Measurements from ENCODE around the gene SNX25. TPM values are rescaled to one million over a fixed set of nuclear protein-coding genes. Genes with fewer than 3 reads are reported as not detected.

SNX25 gene
- total and polyA plus RNA-seq, 2 donors (not counting 1 experiment from before 2014, with no cell fraction given), result 12.0 to 77.6 TPM

DNA sequence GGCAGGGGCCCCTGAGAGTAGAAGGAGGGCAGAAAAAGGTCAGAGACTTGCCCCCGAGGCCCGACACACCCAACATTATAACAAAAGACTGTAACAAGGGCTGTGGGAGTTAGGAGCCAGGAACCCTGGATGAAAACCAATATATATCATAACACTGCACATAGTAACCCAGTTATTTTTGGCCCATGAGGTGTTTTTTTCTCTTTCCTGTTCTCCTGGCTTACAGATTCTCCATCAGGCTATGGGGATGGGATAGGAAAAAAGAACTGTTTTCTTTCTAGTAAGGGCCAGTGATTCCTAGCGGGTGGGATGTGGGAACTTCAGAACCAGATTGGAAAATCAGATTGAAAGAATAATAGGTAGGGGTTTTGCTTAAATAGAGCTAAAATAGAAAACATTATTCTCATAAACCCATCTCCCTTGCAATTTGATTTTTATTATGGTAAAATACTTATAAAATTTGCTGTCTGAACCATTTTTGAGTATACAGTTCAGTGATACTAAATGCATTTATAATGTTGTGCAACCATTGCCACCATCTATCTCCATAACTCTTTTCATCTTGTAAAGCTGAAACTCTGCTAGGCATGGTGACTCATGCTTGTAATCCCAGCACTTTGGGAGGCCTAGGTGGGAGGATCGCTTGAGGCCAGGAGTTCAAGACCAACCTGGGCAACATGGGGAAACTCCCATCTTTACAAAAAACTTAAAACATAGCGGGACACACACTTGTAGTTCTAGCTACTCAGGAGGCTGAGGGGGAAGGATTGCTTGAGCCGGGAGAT, 33.5 kb downstream of the SNX25 start:
- no peaks in the 10 kb centered on the region for H3K27me3 ChIP-seq (replicated peaks in 1 of 4; ENCODE audit: control extremely low read depth in 1 of 4, control insufficient read depth in 3 of 4, insufficient read depth in 4 of 4, low read length in 3 of 4)
- CTCF ChIA-PET, result interaction anchor here (0.6 kb wide), 1 partner anchor 51 kb away, joined by 4 read pairs; no protein-coding TSS in a partner anchor
- no peak overlapping the region for H3K9ac ChIP-seq (ENCODE audit: low read length)
- no peak for DNase-seq
- no peak overlapping the region for H2AFZ ChIP-seq (ENCODE audit: insufficient read depth, low read depth, low read length, poor library complexity, severe bottlenecking)
- no peak overlapping the region for H3K4me2 ChIP-seq (replicated peaks; ENCODE audit: low read depth, low read length, poor library complexity, severe bottlenecking)
- peak overlapping the region; percentile 26 for H3K27ac Mint-ChIP-seq
- H3K36me3 ChIP-seq (replicated peaks in 1 of 2; ENCODE audit: control extremely low read depth in 1 of 2, control insufficient read depth in 1 of 2, extremely low read depth in 1 of 2, insufficient read depth in 2 of 2, low read length in 1 of 2), result no peaks in the 10 kb centered on the region
- WGBS (ENCODE audit: insufficient coverage), result no CpG with 5 or more reads among the region's 6 CpGs
- POLR2A ChIA-PET, result no interaction called here
- H3K9me3 Mint-ChIP-seq (ENCODE audit: insufficient read depth), result no peaks in the 10 kb centered on the region
- no peak overlapping the region for H3K4me3 ChIP-seq (ENCODE audit: control extremely low read depth in 1 of 5, extremely low read depth in 1 of 5, insufficient read depth in 1 of 5, low read depth in 2 of 5, low read length in 4 of 5)
- H3K4me1 ChIP-seq (ENCODE audit: control insufficient read depth in 2 of 2, insufficient read depth in 2 of 2, low read length in 2 of 2), result peaks cover 0 to 5% of the 10 kb centered on the region in 2 donors
- peaks cover 44% of the 10 kb centered on the region for H4K20me1 ChIP-seq (ENCODE audit: control insufficient read depth, insufficient read depth, low read length, poor library complexity, severe bottlenecking)
- TF ChIP-seq EZH2 (IDR thresholded peaks at IDR 0.05; ENCODE audit: borderline replicate concordance, insufficient read depth, low read depth, low read length, poor library complexity, severe bottlenecking), result no peak
- TF ChIP-seq, protein P1, sequence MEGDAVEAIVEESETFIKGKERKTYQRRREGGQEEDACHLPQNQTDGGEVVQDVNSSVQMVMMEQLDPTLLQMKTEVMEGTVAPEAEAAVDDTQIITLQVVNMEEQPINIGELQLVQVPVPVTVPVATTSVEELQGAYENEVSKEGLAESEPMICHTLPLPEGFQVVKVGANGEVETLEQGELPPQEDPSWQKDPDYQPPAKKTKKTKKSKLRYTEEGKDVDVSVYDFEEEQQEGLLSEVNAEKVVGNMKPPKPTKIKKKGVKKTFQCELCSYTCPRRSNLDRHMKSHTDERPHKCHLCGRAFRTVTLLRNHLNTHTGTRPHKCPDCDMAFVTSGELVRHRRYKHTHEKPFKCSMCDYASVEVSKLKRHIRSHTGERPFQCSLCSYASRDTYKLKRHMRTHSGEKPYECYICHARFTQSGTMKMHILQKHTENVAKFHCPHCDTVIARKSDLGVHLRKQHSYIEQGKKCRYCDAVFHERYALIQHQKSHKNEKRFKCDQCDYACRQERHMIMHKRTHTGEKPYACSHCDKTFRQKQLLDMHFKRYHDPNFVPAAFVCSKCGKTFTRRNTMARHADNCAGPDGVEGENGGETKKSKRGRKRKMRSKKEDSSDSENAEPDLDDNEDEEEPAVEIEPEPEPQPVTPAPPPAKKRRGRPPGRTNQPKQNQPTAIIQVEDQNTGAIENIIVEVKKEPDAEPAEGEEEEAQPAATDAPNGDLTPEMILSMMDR (IDR thresholded peaks at IDR 0.05), result no peak
- peaks cover 0 to 2% (median 0%) of the 10 kb centered on the region in 3 donors for H3K9me3 ChIP-seq (ENCODE audit: control extremely low read depth in 1 of 3, control insufficient read depth in 2 of 3, insufficient read depth in 1 of 3, low read length in 2 of 3)
- H3K4me1 Mint-ChIP-seq, result peaks cover 31% of the 10 kb centered on the region
- no peaks in the 10 kb centered on the region for H3K27me3 Mint-ChIP-seq
- H3K79me2 ChIP-seq (ENCODE audit: control insufficient read depth, insufficient read depth, low read length), result peaks cover 76% of the 10 kb centered on the region
- H3K4me3 Mint-ChIP-seq, result no peak overlapping the region
- ATAC-seq (ENCODE audit: low read depth), result no peak
- H3K27ac ChIP-seq (ENCODE audit: low read length in 2 of 2), result peak overlapping the region in 1 of 2 donors; percentile 13
- intact Hi-C loops (cut with micrococcal nuclease), result no loop called here

DNA sequence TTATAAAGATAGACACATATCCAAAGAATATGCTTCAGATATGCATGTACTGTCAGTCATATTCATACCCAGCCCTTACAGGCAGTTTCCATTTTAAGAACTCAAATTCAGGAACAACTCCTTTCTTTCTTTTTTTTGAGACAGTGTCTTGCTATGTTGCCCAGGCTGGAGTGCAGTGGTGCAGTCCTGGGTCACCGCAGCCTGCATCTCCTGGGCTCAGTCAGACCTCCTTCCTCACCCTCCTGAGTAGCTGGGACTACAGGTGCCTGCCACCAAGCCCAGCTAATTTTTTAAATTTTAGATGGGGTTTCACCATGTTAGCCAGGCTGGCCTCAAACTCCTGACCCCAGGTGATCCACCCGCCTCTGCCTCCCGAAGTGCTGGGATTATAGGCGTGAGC, 34.5 kb downstream of the SNX25 start:
- H3K36me3 ChIP-seq (replicated peaks in 1 of 2; ENCODE audit: control extremely low read depth in 1 of 2, control insufficient read depth in 1 of 2, extremely low read depth in 1 of 2, insufficient read depth in 2 of 2, low read length in 1 of 2), result no peaks in the 10 kb centered on the region
- H2AFZ ChIP-seq (ENCODE audit: insufficient read depth, low read depth, low read length, poor library complexity, severe bottlenecking), result no peak overlapping the region
- H3K27ac ChIP-seq (ENCODE audit: low read length in 2 of 2), result no peak overlapping the region
- H3K9me3 Mint-ChIP-seq (ENCODE audit: insufficient read depth), result no peaks in the 10 kb centered on the region
- no peak overlapping the region for H3K4me2 ChIP-seq (replicated peaks; ENCODE audit: low read depth, low read length, poor library complexity, severe bottlenecking)
- no peak overlapping the region for H3K9ac ChIP-seq (ENCODE audit: low read length)
- peaks cover 0 to 5% of the 10 kb centered on the region in 2 donors for H3K4me1 ChIP-seq (ENCODE audit: control insufficient read depth in 2 of 2, insufficient read depth in 2 of 2, low read length in 2 of 2)
- TF ChIP-seq, protein P1 (IDR thresholded peaks at IDR 0.05), result no peak
- no peak for TF ChIP-seq EZH2 (IDR thresholded peaks at IDR 0.05; ENCODE audit: borderline replicate concordance, insufficient read depth, low read depth, low read length, poor library complexity, severe bottlenecking)
- no peak overlapping the region for H3K4me3 ChIP-seq (ENCODE audit: control extremely low read depth in 1 of 5, extremely low read depth in 1 of 5, insufficient read depth in 1 of 5, low read depth in 2 of 5, low read length in 4 of 5)
- no peaks in the 10 kb centered on the region for H3K9me3 ChIP-seq (ENCODE audit: control extremely low read depth in 1 of 3, control insufficient read depth in 2 of 3, insufficient read depth in 1 of 3, low read length in 2 of 3)
- POLR2A ChIA-PET, result no interaction called here
- CTCF ChIA-PET, result no interaction called here
- WGBS (ENCODE audit: insufficient coverage), result no CpG with 5 or more reads among the region's 4 CpGs
- no peak overlapping the region for H3K27ac Mint-ChIP-seq
- no peak overlapping the region for H3K4me3 Mint-ChIP-seq
- H4K20me1 ChIP-seq (ENCODE audit: control insufficient read depth, insufficient read depth, low read length, poor library complexity, severe bottlenecking), result peaks cover 34% of the 10 kb centered on the region
- peaks cover 76% of the 10 kb centered on the region for H3K79me2 ChIP-seq (ENCODE audit: control insufficient read depth, insufficient read depth, low read length)
- no peaks in the 10 kb centered on the region for H3K27me3 Mint-ChIP-seq
- ATAC-seq (ENCODE audit: low read depth) (no peak), DNase-seq (no peak)
- intact Hi-C loops (cut with micrococcal nuclease), result no loop called here
- peaks cover 29% of the 10 kb centered on the region for H3K4me1 Mint-ChIP-seq
- H3K27me3 ChIP-seq (replicated peaks in 1 of 4; ENCODE audit: control extremely low read depth in 1 of 4, control insufficient read depth in 3 of 4, insufficient read depth in 4 of 4, low read length in 3 of 4), result no peaks in the 10 kb centered on the region

Measured in B cell (primary cell).